HepG2 (cell line): ENCODE data around the gene ZMIZ1. TPM values are rescaled to one million over a fixed set of nuclear protein-coding genes. Genes with fewer than 3 reads are reported as not detected.
A peak's percentile ranks its signal among the peaks of the same experiment; 100 is the strongest.

Experiments
- CCAR2 ChIP-seq: fragments of 200-400 bp; formaldehyde crosslinking; optimal IDR thresholded peaks from 2 replicates; pipeline ENCODE3; 2018; ENCODE audit warnings: low read depth, mild to moderate bottlenecking, low read length, moderate library complexity
- CHD4 ChIP-seq: fragments of 200-600 bp; sonication (generic); IDR thresholded peaks from 2 replicates; pipeline ENCODE4 v1.7.0; 2017; ENCODE audit warnings: mild to moderate bottlenecking, low read length, borderline replicate concordance
- FOXJ3 ChIP-seq: sonication (generic); formaldehyde crosslinking; IDR thresholded peaks from 2 replicates; pipeline ENCODE4 v1.4.0; 2020; ENCODE audit warnings: missing genetic modification reagents, mild to moderate bottlenecking, borderline replicate concordance
- GATAD2A ChIP-seq: IDR thresholded peaks from 2 replicates; pipeline ENCODE4 v1.6.1; 2016
- HDAC6 ChIP-seq: fragments of 200-600 bp; sonication (generic); IDR thresholded peaks from 2 replicates; pipeline ENCODE4 v1.7.0; 2017; ENCODE audit warnings: mild to moderate bottlenecking, antibody characterized with exemption, low read length, low read depth
- HIC2 ChIP-seq: sonication (generic); formaldehyde crosslinking; IDR thresholded peaks from 2 replicates; pipeline ENCODE4 v1.9.0; 2022; ENCODE audit warnings: low read depth, missing genetic modification reagents
- MAF1 ChIP-seq: sonication (generic); formaldehyde crosslinking; IDR thresholded peaks from 2 replicates; pipeline ENCODE4 v1.5.0; 2020; ENCODE audit warnings: missing genetic modification reagents, borderline replicate concordance
- NCOA2 ChIP-seq: sonication (generic); formaldehyde crosslinking; IDR thresholded peaks from 2 replicates; pipeline ENCODE4 v1.8.0; 2022; ENCODE audit warnings: inconsistent platforms
- NR2F1 ChIP-seq, 2 experiments: fragments of 450-650 bp in 1 of 2; formaldehyde crosslinking in 1 of 2; IDR thresholded peaks; 2 replicates each; pipeline versions ENCODE4 v1.5.0 to v1.6.1; 2016 to 2020; ENCODE audit warnings: mild to moderate bottlenecking in 1 of 2, missing compliant biosample characterization in 1 of 2, missing genetic modification reagents in 1 of 2, moderate library complexity in 1 of 2
- PLRG1 ChIP-seq: fragments of 450-650 bp; conservative IDR thresholded peaks from 2 replicates; pipeline ENCODE4 v1.6.1; 2016
- SMAD3 ChIP-seq: sonication (generic); formaldehyde crosslinking; IDR thresholded peaks from 2 replicates; pipeline ENCODE4 v1.4.0; 2020; ENCODE audit warnings: missing genetic modification reagents
- SOX5 ChIP-seq: IDR thresholded peaks from 2 replicates; pipeline ENCODE4 v1.6.1; 2016; ENCODE audit warnings: borderline replicate concordance
- TMF1 ChIP-seq: sonication (generic); formaldehyde crosslinking; IDR thresholded peaks from 2 replicates; pipeline ENCODE4 v1.8.1; 2022; ENCODE audit warnings: low read depth, missing genetic modification reagents
- ZNF263 ChIP-seq: sonication (generic); formaldehyde crosslinking; IDR thresholded peaks from 2 replicates; pipeline ENCODE4 v1.4.0; 2020; ENCODE audit warnings: missing genetic modification reagents
- ZNF331 ChIP-seq: sonication (generic); formaldehyde crosslinking; IDR thresholded peaks from 2 replicates; pipeline ENCODE4 v1.4.0; 2020; ENCODE audit warnings: missing genetic modification reagents
- ZNF580 ChIP-seq: IDR thresholded peaks from 2 replicates; pipeline ENCODE4 v1.6.1; 2016; ENCODE audit warnings: low read depth, borderline replicate concordance
- ZNF589 ChIP-seq: sonication (generic); formaldehyde crosslinking; conservative IDR thresholded peaks from 2 replicates; pipeline ENCODE4 v1.8.0; 2022; ENCODE audit warnings: mild to moderate bottlenecking, moderate library complexity, missing genetic modification reagents
- ZNF724P ChIP-seq: sonication (generic); formaldehyde crosslinking; IDR thresholded peaks from 2 replicates; pipeline ENCODE4 v1.8.0; 2022; ENCODE audit warnings: missing genetic modification reagents, borderline replicate concordance
- ZNF772 ChIP-seq: sonication (generic); formaldehyde crosslinking; IDR thresholded peaks from 2 replicates; pipeline ENCODE4 v1.5.0; 2020; ENCODE audit warnings: mild to moderate bottlenecking, missing genetic modification reagents
- polyA plus RNA-seq, 8 experiments: library from polyadenylated mRNA; depleted of rRNA in 3 of 8; stranded (reverse) in 7 of 8; unstranded in 1 of 8; fragments of >200 nt; fragmentation: Illumina TruSeq in 4 of 8; extraction: Trizol in 4 of 8; gene quantifications; 2 replicates each; pipeline versions ENCODE4 v1.2.1 to v1.2.3, GENCODE V29; 2011 to 2016; ENCODE audit warnings: low read depth in 4 of 8, missing spikeins in 1 of 8, mixed read lengths in 1 of 8; ENCODE audit not compliant: insufficient read depth in 1 of 8
- total RNA-seq, 5 experiments: library from RNA; depleted of rRNA; stranded (reverse); fragments of >200 nt; fragmentation: Illumina TruSeq; extraction: Trizol; gene quantifications; 2 replicates each; pipeline ENCODE4 v1.2.3, GENCODE V29; 2016; ENCODE audit warnings: low read depth in 1 of 5
- TF ChIP-seq, protein P1 (sequence below): sonication (generic); formaldehyde crosslinking; IDR thresholded peaks from 2 replicates; pipeline ENCODE4 v1.8.1; 2023; ENCODE audit warnings: missing genetic modification reagents, inconsistent platforms, borderline replicate concordance
- TF ChIP-seq, protein P2 (sequence below): sonication (generic); formaldehyde crosslinking; IDR thresholded peaks from 2 replicates; pipeline ENCODE4 v1.4.0; 2020; ENCODE audit warnings: missing genetic modification reagents

ZMIZ1 gene
- total and polyA plus RNA-seq, 2 of the 13 experiments (the other 11 are each of a cell fraction or from before 2014, with no cell fraction given), result 5.3 to 10.2 TPM

DNA sequence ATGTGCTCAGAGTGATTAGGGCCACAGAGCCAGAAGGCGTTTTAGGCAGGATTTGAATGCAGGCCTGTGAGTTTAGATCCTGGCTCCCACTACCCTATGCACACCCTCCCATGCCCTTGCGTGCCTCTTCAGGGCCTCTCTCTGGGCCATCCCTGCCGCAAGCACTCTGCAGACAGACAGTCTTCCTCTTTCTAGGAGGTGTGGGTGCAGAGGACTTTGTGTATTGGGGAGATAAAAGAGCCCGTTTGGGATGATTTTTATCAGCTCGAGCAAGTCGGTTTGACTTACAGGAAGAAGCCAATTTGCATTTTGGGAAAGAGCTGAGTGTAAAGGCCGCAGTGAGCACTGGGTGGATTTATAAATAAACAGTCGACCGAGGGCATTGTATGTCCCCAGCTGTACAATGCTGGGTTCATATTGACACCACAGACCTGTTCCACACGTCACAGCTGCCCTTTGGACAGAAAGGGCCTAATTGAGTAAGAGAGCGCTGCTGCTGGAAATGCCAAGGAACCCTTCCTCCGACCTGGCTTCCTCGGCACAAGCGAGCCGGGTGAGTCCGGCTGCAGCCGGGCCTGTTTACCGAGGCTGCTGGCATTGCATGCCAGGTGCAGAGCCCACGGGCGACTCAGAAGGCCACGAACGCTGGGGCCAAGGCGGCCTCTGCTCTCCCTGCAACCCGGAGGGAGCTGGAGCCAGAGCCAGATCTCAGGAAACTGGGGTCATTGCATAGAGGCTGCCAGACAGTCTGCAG lies 25.1 kb downstream of the ZMIZ1 start (continued):
- TF ChIP-seq PLRG1 (no peak), ZNF589 (CRISPR knock-in tag) (no peak), MAF1 (CRISPR knock-in tag) (no peak), ZNF263 (CRISPR knock-in tag) (peak; percentile 40; the same call in 1 of the 2 replicates), NCOA2 (CRISPR knock-in tag) (peak; percentile 87), ZNF580 (0 out of 2 replicates have a peak, but pooled peaks have one; percentile 53), ZNF772 (CRISPR knock-in tag) (peak; percentile 15; the same call in 1 of the 2 replicates), HIC2 (CRISPR knock-in tag) (peak; percentile 90), TMF1 (CRISPR knock-in tag) (no peak), ZNF331 (peak; percentile 73), GATAD2A (CRISPR knock-in tag) (peak; percentile 96), NR2F1 (CRISPR knock-in tag; IDR thresholded peaks at IDR 0.05) (peak in 1 of 2 experiments; percentile 56; a peak in 1 of 4 replicates), SMAD3 (CRISPR knock-in tag) (peak; percentile 75), CHD4 (peak; percentile 90), FOXJ3 (CRISPR knock-in tag) (peak; percentile 89; the same call in 1 of the 2 replicates), CCAR2 (no peak), HDAC6 (no peak), SOX5 (CRISPR knock-in tag) (peak; percentile 93), ZNF724P (CRISPR knock-in tag) (0 out of 2 replicates have a peak, but pooled peaks have one; percentile 33)
- TF ChIP-seq, protein P1, sequence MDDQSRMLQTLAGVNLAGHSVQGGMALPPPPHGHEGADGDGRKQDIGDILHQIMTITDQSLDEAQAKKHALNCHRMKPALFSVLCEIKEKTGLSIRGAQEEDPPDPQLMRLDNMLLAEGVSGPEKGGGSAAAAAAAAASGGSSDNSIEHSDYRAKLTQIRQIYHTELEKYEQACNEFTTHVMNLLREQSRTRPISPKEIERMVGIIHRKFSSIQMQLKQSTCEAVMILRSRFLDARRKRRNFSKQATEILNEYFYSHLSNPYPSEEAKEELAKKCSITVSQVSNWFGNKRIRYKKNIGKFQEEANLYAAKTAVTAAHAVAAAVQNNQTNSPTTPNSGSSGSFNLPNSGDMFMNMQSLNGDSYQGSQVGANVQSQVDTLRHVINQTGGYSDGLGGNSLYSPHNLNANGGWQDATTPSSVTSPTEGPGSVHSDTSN (CRISPR knock-in tag), result 0 out of 2 replicates have a peak, but pooled peaks have one; percentile 17
- TF ChIP-seq, protein P2, sequence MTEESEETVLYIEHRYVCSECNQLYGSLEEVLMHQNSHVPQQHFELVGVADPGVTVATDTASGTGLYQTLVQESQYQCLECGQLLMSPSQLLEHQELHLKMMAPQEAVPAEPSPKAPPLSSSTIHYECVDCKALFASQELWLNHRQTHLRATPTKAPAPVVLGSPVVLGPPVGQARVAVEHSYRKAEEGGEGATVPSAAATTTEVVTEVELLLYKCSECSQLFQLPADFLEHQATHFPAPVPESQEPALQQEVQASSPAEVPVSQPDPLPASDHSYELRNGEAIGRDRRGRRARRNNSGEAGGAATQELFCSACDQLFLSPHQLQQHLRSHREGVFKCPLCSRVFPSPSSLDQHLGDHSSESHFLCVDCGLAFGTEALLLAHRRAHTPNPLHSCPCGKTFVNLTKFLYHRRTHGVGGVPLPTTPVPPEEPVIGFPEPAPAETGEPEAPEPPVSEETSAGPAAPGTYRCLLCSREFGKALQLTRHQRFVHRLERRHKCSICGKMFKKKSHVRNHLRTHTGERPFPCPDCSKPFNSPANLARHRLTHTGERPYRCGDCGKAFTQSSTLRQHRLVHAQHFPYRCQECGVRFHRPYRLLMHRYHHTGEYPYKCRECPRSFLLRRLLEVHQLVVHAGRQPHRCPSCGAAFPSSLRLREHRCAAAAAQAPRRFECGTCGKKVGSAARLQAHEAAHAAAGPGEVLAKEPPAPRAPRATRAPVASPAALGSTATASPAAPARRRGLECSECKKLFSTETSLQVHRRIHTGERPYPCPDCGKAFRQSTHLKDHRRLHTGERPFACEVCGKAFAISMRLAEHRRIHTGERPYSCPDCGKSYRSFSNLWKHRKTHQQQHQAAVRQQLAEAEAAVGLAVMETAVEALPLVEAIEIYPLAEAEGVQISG (CRISPR knock-in tag), result peak; percentile 60; the same call in 1 of the 2 replicates
